PFSK-1 (cell line): ENCODE results near the gene TIGAR.

Experiments
- FOXP2 ChIP-seq: optimal IDR thresholded peaks from 2 replicates; pipeline ENCODE3; 2011; ENCODE audit warnings: borderline replicate concordance, control low read depth, inconsistent platforms; ENCODE audit not compliant: insufficient read depth; ENCODE audit errors: extremely low read length, extremely low read depth
- POLR2AphosphoS5 ChIP-seq: IDR thresholded peaks from 2 replicates; pipeline ENCODE4 v1.6.1; 2012; ENCODE audit warnings: low read depth, mild to moderate bottlenecking, control low read depth, low read length, moderate library complexity
- REST ChIP-seq, 2 experiments: IDR thresholded peaks; 2 replicates each; pipeline versions ENCODE4 v1.6.1 to v1.8.0; 2011 to 2012; ENCODE audit warnings: low read depth in 2 of 2, low read length in 2 of 2, control low read depth in 1 of 2, inconsistent platforms in 1 of 2, mild to moderate bottlenecking in 1 of 2, moderate library complexity in 1 of 2; ENCODE audit not compliant: insufficient read depth in 1 of 2
- SIN3A ChIP-seq: IDR thresholded peaks from 2 replicates; pipeline ENCODE4 v1.6.1; 2012; ENCODE audit warnings: mild to moderate bottlenecking, low read length, moderate library complexity, borderline replicate concordance; ENCODE audit not compliant: insufficient read depth
- TAF1 ChIP-seq: IDR thresholded peaks from 2 replicates; pipeline ENCODE4 v1.6.1; 2012; ENCODE audit warnings: low read length, control low read depth, borderline replicate concordance; ENCODE audit not compliant: insufficient read depth

TIGAR gene

GRCh38 chr12:4276524-4277204 is 44.3 kb upstream of the TIGAR start:
- TF ChIP-seq SIN3A (peak; percentile 64; the same call in 1 of the 2 replicates), FOXP2 (no peak)

- no peak for TF ChIP-seq FOXP2
- TF ChIP-seq SIN3A: no peak
- no peak for TF ChIP-seq REST (IDR thresholded peaks at IDR 0.05; ENCODE audit: insufficient read depth in 1 of 2, low read depth in 2 of 2, low read length in 2 of 2)
- no peak for TF ChIP-seq TAF1
- no peak for TF ChIP-seq POLR2AphosphoS5
These were observed 43.8 kb upstream of the TIGAR start for GRCh38 chr12:4277205-4277543.

- TF ChIP-seq SIN3A (no peak), REST (IDR thresholded peaks at IDR 0.05; ENCODE audit: insufficient read depth in 1 of 2, low read depth in 2 of 2, low read length in 2 of 2) (no peak), POLR2AphosphoS5 (no peak), FOXP2 (no peak), TAF1 (no peak)
These were observed 43.2 kb upstream of the TIGAR start for GRCh38 chr12:4277857-4278256.

- TF ChIP-seq FOXP2 (no peak), REST (IDR thresholded peaks at IDR 0.05; ENCODE audit: insufficient read depth in 1 of 2, low read depth in 2 of 2, low read length in 2 of 2) (no peak), SIN3A (no peak), POLR2AphosphoS5 (no peak; the same call in 1 of the 2 replicates), TAF1 (no peak)
These were observed 42.5 kb upstream of the TIGAR start for GRCh38 chr12:4278329-4279197.

GRCh38 chr12:4279198-4279690 is 41.8 kb upstream of the TIGAR start:
- TF ChIP-seq SIN3A: no peak
- no peak for TF ChIP-seq FOXP2
- TF ChIP-seq REST (IDR thresholded peaks at IDR 0.05; ENCODE audit: insufficient read depth in 1 of 2, low read depth in 2 of 2, low read length in 2 of 2): no peak
- TF ChIP-seq POLR2AphosphoS5: no peak
- no peak for TF ChIP-seq TAF1
